Adrenal gland (tissue), 12 donors: ENCODE data around the gene ASH1L. TPM values are rescaled to one million over a fixed set of nuclear protein-coding genes. Genes with fewer than 3 reads are reported as not detected.
"Not testable (repeated sequence)": the region's sequence is repeated elsewhere in the genome, so short reads cannot be mapped to it uniquely, and the experiment has no call there.

Experiments
- DNase-seq, 7 donors: peaks; one replicate each; pipeline ENCODE4 v3.0.0-alpha.2; 2019 to 2020
- H3K27ac ChIP-seq, 5 donors: fragments of 200-600 bp; sonication (generic) in 4 of 5; 1 replicate in 3 of 5; 2 replicates in 2 of 5; pipeline versions ENCODE4 v1.5.1 to v1.8.0; 2016 to 2020; ENCODE audit warnings: mild to moderate bottlenecking in 1 of 5
- H3K27me3 ChIP-seq: fragments of 200-600 bp; 2 replicates; pipeline ENCODE4 v1.8.0; 2021
- H3K36me3 ChIP-seq, 2 donors: fragments of 200-600 bp; replicated peaks in 1 of 2; 1 replicate in 1 of 2; 2 replicates in 1 of 2; pipeline versions ENCODE4 v1.5.1 to v1.8.0; 2018 to 2022
- H3K4me1 ChIP-seq, 2 donors: fragments of 200-600 bp; replicated peaks in 1 of 2; 1 replicate in 1 of 2; 2 replicates in 1 of 2; pipeline versions ENCODE4 v1.5.1 to v1.8.0; 2018 to 2021
- H3K4me3 ChIP-seq, 4 donors: fragments of 200-600 bp; sonication (generic) in 3 of 4; one replicate each; pipeline ENCODE4 v1.5.1; 2016 to 2018
- H3K9me3 ChIP-seq, 3 donors: fragments of 200-600 bp; sonication (generic) in 1 of 3; replicated peaks in 1 of 3; 1 replicate in 2 of 3; 2 replicates in 1 of 3; pipeline versions ENCODE4 v1.5.1 to v1.8.0; 2016 to 2021
- POLR2A ChIP-seq, 2 donors: fragments of 450-650 bp; IDR thresholded peaks; one replicate each; pipeline ENCODE4 v1.6.1; 2017; ENCODE audit warnings: antibody characterized with exemption in 2 of 2, mild to moderate bottlenecking in 2 of 2, moderate library complexity in 1 of 2
- WGBS, 4 donors: extraction: QIAGEN DNeasy Blood & Tissue Kit in 2 of 4; methylation state at CpG; one replicate each; pipeline versions ENCODE4 v1.1.5 to v1.1.7; 2013 to 2017; 5-methylcytosine and 5-hydroxymethylcytosine counted together
- intact Hi-C, 2 donors: fragments of 100-400 bp; cut with DNase I; formaldehyde crosslinking; loops; one replicate each; pipeline versions ENCODE4 v1.14.1 to v1.15.0; 2022 to 2023
- polyA plus RNA-seq, 3 donors: library from polyadenylated mRNA; stranded (reverse); fragments of 200-250 nt in 2 of 3; fragments of 350-450 nt in 1 of 3; fragmentation: Illumina TruSeq in 1 of 3; extraction: RNeasy Lipid Tissue Mini Kit (QIAGEN cat#74804) in 1 of 3; gene quantifications; one replicate each; pipeline ENCODE4 v1.2.3, GENCODE V29; 2013 to 2014
- total RNA-seq, 9 donors: library from RNA; depleted of rRNA in 4 of 9; stranded (reverse); fragments of >200 nt in 4 of 9; fragments of 120-200 nt in 1 of 9; fragmentation: NEBNext Ultra II Directional in 1 of 9; extraction: Animal tissue kit (Norgen Biotek cat#: 25700) in 1 of 9; gene quantifications; one replicate each; pipeline versions ENCODE4 v1.1.0 to v1.2.4, GENCODE V29; 2013 to 2023
- TF ChIP-seq, protein P1 (sequence below), 6 experiments: fragments of 450-650 bp in 4 of 6; fragments of 200-600 bp in 2 of 6; sonication (generic) in 1 of 6; IDR thresholded peaks; 1 replicate in 5 of 6; 2 replicates in 1 of 6; pipeline versions ENCODE4 v1.5.1 to v1.8.0; 2016 to 2021; ENCODE audit warnings: antibody characterized with exemption in 6 of 6, mild to moderate bottlenecking in 2 of 6, moderate library complexity in 1 of 6
- donor health status: healthy with polysubstance abuse.
- donor health status: Bipolar disorder and iron deficiency.
- donor health status: DM: yes; HTN: yes; CAD: no.
- donor health status: DM: no; HTN: no; CAD: no.
- donor health status: DM: no; HTN: no; CAD: no.
- donor health status: DM: yes; HTN: yes; CAD: no.

Gene ASH1L
- total and polyA plus RNA-seq, 12 donors = 3.7 to 59.3 (median 41.8) TPM

DNA sequence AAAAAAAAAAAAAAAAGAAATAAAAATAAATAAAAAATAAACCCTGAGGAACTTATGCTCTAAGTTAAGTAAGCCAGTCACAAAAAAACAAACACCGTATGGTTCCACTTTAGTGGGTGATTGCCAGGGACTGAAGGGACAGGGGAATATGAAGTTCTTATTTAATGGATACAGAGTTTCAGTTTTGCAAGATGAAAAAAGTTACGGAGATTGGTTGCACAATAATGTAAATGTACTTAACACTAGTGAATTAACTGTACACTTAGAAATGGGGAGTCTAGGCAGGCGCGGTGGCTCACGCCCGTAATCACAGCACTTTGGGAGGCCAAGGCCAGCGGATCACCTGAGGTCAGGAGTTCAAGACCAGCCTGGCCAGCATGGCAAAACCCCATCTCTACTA is 111.4 kb downstream of the ASH1L start:
- H3K36me3 ChIP-seq = peaks cover 0 to 5% of the 10 kb centered on the region in 2 donors
- no peak overlapping the region for H3K27ac ChIP-seq

DNA sequence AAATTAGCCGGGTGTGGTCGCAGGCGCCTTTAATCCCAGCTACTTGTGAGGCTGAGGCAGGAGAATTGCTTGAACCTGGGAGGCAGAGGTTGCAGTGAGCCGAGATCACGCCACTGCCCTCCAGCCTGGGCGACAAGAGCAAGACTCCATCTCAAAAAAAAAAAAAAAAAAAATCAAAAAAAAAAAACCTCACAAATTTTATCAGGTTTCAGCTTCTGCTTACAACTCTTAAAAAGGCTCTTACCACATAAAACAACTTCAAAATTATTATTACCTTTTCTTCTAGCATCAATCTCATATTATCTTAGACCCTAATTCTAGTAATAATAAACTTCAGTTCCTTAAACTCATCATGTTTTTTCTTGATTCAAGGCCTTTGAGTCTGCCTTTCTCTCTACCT is 120.2 kb downstream of the ASH1L start:
- peaks cover 0 to 15% of the 10 kb centered on the region in 2 donors for H3K36me3 ChIP-seq
- H3K27me3 ChIP-seq, H3K4me1 ChIP-seq, H3K9me3 ChIP-seq, H3K27ac ChIP-seq, DNase-seq, H3K4me3 ChIP-seq, intact Hi-C loops: not testable (repeated sequence)
- WGBS, 4 donors = 95 to 99% (median 99%) methylated on average over 6 of the region's 6 CpGs

More for the DNA sequence above, 111.4 kb downstream of the ASH1L start:
- WGBS, 4 donors = 89 to 97% (median 94%) methylated on average over 7 of the region's 7 CpGs
- TF ChIP-seq, protein P1, sequence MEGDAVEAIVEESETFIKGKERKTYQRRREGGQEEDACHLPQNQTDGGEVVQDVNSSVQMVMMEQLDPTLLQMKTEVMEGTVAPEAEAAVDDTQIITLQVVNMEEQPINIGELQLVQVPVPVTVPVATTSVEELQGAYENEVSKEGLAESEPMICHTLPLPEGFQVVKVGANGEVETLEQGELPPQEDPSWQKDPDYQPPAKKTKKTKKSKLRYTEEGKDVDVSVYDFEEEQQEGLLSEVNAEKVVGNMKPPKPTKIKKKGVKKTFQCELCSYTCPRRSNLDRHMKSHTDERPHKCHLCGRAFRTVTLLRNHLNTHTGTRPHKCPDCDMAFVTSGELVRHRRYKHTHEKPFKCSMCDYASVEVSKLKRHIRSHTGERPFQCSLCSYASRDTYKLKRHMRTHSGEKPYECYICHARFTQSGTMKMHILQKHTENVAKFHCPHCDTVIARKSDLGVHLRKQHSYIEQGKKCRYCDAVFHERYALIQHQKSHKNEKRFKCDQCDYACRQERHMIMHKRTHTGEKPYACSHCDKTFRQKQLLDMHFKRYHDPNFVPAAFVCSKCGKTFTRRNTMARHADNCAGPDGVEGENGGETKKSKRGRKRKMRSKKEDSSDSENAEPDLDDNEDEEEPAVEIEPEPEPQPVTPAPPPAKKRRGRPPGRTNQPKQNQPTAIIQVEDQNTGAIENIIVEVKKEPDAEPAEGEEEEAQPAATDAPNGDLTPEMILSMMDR (IDR thresholded peaks at IDR 0.05) = no peak
- TF ChIP-seq POLR2A (IDR thresholded peaks at IDR 0.05) = no peak
- no peak for DNase-seq
- Histone ChIP-seq H3K9me3 (no peaks in the 10 kb centered on the region), H3K4me3 (no peak overlapping the region), H3K27me3 (no peaks in the 10 kb centered on the region), H3K4me1 (peaks cover 7 to 10% of the 10 kb centered on the region in 2 donors)
- intact Hi-C loops = no loop called here

DNA sequence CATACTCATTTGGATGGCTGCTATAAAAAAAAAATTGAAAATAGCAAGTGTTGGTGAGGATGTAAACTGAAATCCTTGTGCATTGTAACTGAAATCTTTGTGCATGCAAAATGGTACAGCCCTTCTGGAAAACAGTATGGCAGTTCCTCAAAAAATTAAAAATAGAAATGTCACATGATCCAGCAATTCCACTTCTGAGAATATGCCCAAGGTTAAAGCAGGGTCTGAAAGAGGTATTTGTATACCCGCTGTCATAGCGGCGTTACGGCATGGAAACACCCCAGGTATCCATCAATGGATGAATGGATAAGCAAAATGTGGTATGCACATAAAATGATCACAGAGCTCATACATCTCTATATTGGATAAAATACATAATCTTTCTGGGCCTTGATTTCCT is 125.2 kb downstream of the ASH1L start:
- TF ChIP-seq, protein P1 (IDR thresholded peaks at IDR 0.05) = no peak
- TF ChIP-seq POLR2A (IDR thresholded peaks at IDR 0.05) = no peak
- intact Hi-C loops = no loop called here
- no peak for DNase-seq
- Histone ChIP-seq H3K27me3 (no peaks in the 10 kb centered on the region), H3K4me3 (no peak overlapping the region), H3K9me3 (no peaks in the 10 kb centered on the region), H3K36me3 (peaks cover 0 to 24% of the 10 kb centered on the region in 2 donors), H3K27ac (no peak overlapping the region), H3K4me1 (peaks cover 5 to 9% of the 10 kb centered on the region in 2 donors)
- WGBS, 4 donors = 94 to 96% (median 95%) methylated on average over 4 of the region's 4 CpGs

DNA sequence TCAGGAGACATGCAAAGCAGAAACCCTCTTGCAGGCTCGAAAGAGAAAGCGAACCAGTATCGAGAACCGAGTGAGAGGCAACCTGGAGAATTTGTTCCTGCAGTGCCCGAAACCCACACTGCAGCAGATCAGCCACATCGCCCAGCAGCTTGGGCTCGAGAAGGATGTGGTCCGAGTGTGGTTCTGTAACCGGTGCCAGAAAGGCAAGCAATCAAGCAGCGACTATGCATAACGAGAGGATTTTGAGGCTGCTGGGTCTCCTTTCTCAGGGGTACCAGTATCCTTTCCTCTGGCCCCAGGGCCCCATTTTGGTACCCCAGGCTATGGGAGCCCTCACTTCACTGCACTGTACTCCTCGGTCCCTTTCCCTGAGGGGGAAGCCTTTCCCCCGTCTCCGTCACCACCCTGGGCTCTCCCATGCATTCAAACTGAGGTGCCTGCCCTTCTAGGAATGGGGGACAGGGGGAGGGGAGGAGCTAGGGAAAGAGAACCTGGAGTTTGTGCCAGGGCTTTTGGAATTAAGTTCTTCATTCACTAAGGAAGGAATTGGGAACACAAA is 128.7 kb downstream of the ASH1L start:
- H3K36me3 ChIP-seq = peaks cover 0 to 24% of the 10 kb centered on the region in 2 donors
- intact Hi-C loops = not testable (repeated sequence)

DNA sequence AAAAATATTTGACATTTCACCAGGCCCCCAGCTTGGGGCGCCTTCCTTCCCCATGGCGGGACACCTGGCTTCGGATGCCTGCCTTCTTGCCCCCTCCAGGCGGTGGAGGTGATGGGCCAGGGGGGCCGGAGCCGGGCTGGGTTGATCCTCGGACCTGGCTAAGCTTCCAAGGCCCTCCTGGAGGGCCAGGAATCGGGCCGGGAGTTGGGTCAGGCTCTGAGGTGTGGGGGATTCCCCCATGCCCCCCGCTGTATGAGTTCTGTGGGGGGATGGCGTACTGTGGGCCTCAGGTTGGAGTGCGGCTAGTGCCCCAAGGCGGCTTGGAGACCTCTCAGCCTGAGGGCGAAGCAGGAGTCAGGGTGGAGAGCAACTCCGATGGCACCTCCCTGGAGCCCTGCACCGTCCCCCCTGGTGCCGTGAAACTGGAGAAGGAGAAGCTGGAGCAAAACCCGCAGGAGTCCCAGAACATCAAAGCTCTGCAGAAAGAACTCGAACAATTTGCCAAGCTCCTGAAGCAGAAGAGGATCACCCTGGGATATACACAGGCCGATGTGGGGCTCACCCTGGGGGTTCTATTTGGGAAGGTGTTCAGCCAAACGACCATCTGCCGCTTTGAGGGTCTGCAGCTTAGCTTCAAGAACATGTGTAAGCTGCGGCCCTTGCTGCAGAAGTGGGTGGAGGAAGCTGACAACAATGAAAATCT is 129.3 kb downstream of the ASH1L start:
- H3K9me3 ChIP-seq, H3K27me3 ChIP-seq, H3K4me3 ChIP-seq, intact Hi-C loops, H3K27ac ChIP-seq, H3K4me1 ChIP-seq, DNase-seq: not testable (repeated sequence)
- peaks cover 0 to 18% of the 10 kb centered on the region in 2 donors for H3K36me3 ChIP-seq
- WGBS, 4 donors = 92 to 94% (median 93%) methylated on average over 21 to 23 of the region's 23 CpGs

More for the DNA sequence above, 128.7 kb downstream of the ASH1L start:
- not testable (repeated sequence) for H3K4me1 ChIP-seq, H3K27ac ChIP-seq, H3K9me3 ChIP-seq, H3K27me3 ChIP-seq, DNase-seq, H3K4me3 ChIP-seq
- 91 to 98% (median 95%) methylated on average over 11 to 14 of the region's 14 CpGs for WGBS, 4 donors

DNA sequence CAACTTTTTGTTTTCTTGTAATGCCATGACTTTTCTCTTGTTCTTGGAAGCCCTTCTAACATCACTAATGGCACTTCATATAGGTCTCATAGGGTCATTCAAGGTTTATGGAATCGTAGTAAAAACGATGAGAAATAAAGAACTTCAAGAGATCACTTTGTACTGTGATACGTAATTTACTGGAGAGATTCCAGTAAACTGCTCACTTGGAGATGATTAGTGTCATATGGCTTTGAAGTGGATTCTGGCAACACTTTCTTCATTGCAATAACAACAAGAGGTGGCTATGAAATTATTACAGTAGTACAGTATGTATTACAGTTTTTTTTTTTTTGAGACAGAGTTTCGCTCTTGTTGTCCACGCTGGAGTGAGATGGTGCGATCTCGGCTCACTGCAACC is 138.5 kb downstream of the ASH1L start:
- no peaks in the 10 kb centered on the region for H3K9me3 ChIP-seq
- H3K4me3 ChIP-seq = no peak overlapping the region
- intact Hi-C loops = no loop called here
- H3K27ac ChIP-seq = no peak overlapping the region
- no peaks in the 10 kb centered on the region for H3K27me3 ChIP-seq
- H3K36me3 ChIP-seq = no peaks in the 10 kb centered on the region
- no peak for DNase-seq
- 89 to 92% (median 90%) methylated on average over 7 of the region's 7 CpGs for WGBS, 4 donors
- H3K4me1 ChIP-seq = no peaks in the 10 kb centered on the region
- TF ChIP-seq, protein P1 (IDR thresholded peaks at IDR 0.05) = no peak
- TF ChIP-seq POLR2A (IDR thresholded peaks at IDR 0.05) = no peak
